Ishikawa (cell line): ENCODE data around the gene ABCB11.

ENCODE experiments used
- CEBPB ChIP-seq: IDR thresholded peaks from 2 replicates; pipeline ENCODE4 v1.6.1; 2012
- CREB1 ChIP-seq: IDR thresholded peaks from 2 replicates; pipeline ENCODE4 v1.6.1; 2012; ENCODE audit warnings: low read depth
- EGR1 ChIP-seq: IDR thresholded peaks from 2 replicates; pipeline ENCODE4 v1.6.1; 2012
- EP300 ChIP-seq: IDR thresholded peaks from 2 replicates; pipeline ENCODE4 v1.6.1; 2012; ENCODE audit warnings: borderline replicate concordance
- FOXM1 ChIP-seq: IDR thresholded peaks from 2 replicates; pipeline ENCODE4 v1.6.1; 2012; ENCODE audit warnings: low read depth, borderline replicate concordance
- MAX ChIP-seq: IDR thresholded peaks from 2 replicates; pipeline ENCODE4 v1.6.1; 2012
- NFIC ChIP-seq: IDR thresholded peaks from 2 replicates; pipeline ENCODE4 v1.6.1; 2012
- RAD21 ChIP-seq: IDR thresholded peaks from 2 replicates; pipeline ENCODE4 v1.6.1; 2012; ENCODE audit warnings: low read depth
- REST ChIP-seq: IDR thresholded peaks from 2 replicates; pipeline ENCODE4 v1.6.1; 2012; ENCODE audit warnings: low read depth, mild to moderate bottlenecking
- TAF1 ChIP-seq: IDR thresholded peaks from 2 replicates; pipeline ENCODE4 v1.6.1; 2012; ENCODE audit warnings: low read depth, mild to moderate bottlenecking
- TCF12 ChIP-seq: IDR thresholded peaks from 2 replicates; pipeline ENCODE4 v1.6.1; 2012; ENCODE audit warnings: low read depth
- TEAD4 ChIP-seq: IDR thresholded peaks from 2 replicates; pipeline ENCODE4 v1.6.1; 2012
- YY1 ChIP-seq: IDR thresholded peaks from 2 replicates; pipeline ENCODE4 v1.6.1; 2012; ENCODE audit warnings: low read depth
- ZBTB7A ChIP-seq: IDR thresholded peaks from 2 replicates; pipeline ENCODE4 v1.6.1; 2012; ENCODE audit warnings: low read depth
- TF ChIP-seq, protein P1 (sequence below): IDR thresholded peaks from 2 replicates; pipeline ENCODE4 v1.6.1; 2012

The ABCB11 gene

DNA sequence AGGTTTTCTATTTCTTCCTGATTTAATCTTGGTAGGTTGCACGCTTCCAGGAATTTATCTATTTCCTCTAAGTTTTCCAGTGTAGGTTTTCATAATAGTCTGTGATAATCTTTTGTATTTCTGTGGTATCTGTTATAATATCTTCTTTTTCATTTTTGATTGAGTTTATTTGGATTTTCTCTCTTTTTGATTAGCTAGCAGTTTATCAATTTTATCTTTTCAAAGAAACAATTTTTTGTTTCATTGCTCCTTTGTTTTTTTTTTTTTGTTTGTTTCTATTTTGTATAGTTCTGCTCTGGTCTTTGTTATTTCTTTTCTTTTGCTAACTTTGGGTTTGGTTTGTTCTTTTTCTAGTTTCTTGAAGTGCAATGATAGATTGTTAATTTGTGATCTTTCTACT, 78.7 kb downstream of the ABCB11 start:
- TF ChIP-seq TCF12: no peak
- TF ChIP-seq NFIC: no peak
- TF ChIP-seq CEBPB: no peak

DNA sequence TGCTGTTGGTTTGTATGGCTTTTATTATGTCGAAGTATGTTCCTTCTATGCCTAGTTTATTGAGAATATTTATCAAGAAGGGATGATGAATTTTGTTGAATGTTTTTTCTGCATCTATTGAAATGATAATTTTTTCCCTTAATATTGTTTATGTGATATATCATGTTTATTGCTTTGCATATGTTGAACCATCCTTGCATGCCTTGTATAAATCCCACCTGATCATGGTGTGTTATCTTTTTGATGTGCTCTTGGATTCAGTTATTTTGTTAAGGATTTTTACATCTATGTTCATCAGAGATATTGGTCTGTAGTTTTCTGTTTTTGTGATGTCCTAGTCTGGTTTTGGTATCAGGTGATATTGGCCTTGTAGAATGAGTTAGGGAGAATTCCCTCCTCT, 79.3 kb downstream of the ABCB11 start:
- TF ChIP-seq CREB1: no peak
- no peak for TF ChIP-seq REST
- TF ChIP-seq MAX: no peak
- TF ChIP-seq TAF1: no peak
- no peak for TF ChIP-seq ZBTB7A
- no peak for TF ChIP-seq TEAD4
- no peak for TF ChIP-seq EP300
- TF ChIP-seq YY1: no peak
- TF ChIP-seq EGR1: no peak
- TF ChIP-seq, protein P1, sequence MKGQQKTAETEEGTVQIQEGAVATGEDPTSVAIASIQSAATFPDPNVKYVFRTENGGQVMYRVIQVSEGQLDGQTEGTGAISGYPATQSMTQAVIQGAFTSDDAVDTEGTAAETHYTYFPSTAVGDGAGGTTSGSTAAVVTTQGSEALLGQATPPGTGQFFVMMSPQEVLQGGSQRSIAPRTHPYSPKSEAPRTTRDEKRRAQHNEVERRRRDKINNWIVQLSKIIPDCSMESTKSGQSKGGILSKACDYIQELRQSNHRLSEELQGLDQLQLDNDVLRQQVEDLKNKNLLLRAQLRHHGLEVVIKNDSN: no peak
- no peak for TF ChIP-seq CEBPB

DNA sequence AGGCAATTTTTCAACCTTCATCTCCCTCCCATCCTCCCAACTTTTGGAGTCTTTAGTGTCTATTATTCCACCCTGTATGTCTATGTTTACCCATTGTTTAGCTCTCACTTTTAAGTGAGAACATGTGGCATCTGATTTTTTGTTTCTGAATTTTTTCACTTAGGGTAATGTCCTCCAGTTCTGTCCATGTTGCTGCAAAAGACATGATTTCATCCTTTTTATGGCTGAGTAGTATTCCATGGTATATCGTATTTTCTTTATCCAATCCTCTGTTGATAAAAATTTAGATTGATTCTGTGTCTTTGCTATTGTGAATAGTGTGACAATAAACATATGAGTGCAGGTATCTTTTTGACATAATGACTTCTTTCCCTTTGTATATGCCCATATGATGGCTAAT, 81.8 kb downstream of the ABCB11 start:
- no peak for TF ChIP-seq REST
- TF ChIP-seq CEBPB: no peak
- TF ChIP-seq YY1: no peak
- TF ChIP-seq FOXM1: no peak
- no peak for TF ChIP-seq TCF12
- TF ChIP-seq ZBTB7A: no peak
- TF ChIP-seq NFIC: no peak
- no peak for TF ChIP-seq RAD21

DNA sequence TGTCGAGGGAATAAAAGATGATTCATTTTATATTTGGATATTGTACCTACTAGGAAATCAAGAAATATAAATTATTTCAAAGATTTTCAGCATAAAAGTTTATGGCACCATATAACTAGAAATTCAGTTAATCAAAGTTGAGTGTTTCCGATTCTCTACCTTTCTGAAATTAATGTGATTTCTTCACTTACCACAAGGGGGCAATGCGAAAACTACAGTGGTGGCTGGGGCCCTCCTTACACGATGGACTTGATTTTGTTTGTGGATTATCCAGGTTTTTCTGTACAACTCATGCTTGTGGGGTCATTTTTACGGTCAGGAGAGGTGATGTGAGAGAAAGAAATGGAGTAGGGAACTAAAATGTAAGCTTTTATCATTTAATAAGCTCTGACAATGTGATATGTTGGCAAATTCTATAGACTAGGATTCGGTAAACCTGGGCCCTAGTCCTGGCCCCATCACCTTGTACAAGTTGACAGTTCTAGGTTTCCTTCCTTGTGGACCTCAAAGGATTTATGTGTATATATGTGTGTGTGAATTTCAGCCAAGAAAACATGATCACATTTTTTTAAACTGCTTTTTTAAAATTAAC, 82.4 kb downstream of the ABCB11 start:
- TF ChIP-seq RAD21: peak; percentile 51
- no peak for TF ChIP-seq TAF1
- no peak for TF ChIP-seq EGR1
- TF ChIP-seq EP300: no peak

DNA sequence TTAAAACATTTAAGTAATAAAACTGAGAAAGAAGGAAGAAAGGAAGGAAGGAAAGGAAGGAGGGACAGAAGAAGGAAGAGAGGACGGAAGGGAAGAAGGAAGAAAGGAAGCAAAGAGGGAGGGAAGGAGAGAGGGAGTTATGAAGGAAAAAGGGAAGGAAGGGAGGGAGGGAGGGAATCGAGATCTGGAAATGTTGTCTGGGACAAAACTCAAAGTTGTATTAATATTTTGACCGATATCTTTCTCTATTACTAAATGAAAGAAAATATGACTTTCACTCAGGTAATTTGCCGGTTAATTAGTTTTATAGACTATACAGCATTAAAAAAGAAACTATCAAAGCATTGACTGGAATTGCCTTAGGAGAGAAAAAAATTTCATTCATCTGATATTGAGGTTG, 85.6 kb downstream of the ABCB11 start:
- TF ChIP-seq, protein P1: no peak
- TF ChIP-seq TCF12: no peak

DNA sequence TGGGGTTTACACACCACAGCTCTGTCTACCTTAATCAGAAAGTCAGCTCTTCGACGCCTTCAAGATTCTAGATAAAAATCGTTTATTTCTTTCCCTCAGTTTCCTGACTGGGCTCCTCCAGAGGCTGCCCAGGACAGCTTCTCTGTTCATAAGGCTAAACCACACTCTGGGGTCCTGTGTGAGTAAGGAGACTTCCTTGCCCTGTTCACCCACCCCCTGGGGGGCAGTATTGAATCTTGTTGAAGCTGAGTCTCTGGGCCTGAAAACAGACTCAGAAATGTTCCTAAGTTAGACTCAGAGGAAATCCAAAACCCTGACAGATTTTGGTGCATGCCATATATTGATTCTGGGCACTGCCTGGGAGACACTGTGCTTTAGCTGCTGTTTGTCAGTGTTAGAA, 87.1 kb downstream of the ABCB11 start:
- TF ChIP-seq CREB1 (no peak), ZBTB7A (no peak)

GRCh38 chr2:168941297-168941696, 89.8 kb downstream of the ABCB11 start:
- TF ChIP-seq MAX: no peak
- TF ChIP-seq CREB1: no peak
- TF ChIP-seq TCF12: no peak
- no peak for TF ChIP-seq CEBPB
- no peak for TF ChIP-seq YY1
- no peak for TF ChIP-seq NFIC
- no peak for TF ChIP-seq EP300
- no peak for TF ChIP-seq FOXM1
- no peak for TF ChIP-seq TAF1
- TF ChIP-seq RAD21: no peak
- no peak for TF ChIP-seq REST
- no peak for TF ChIP-seq ZBTB7A
- TF ChIP-seq EGR1: no peak
